HEK293 (cell line): Measurements from ENCODE around the gene MYH13.

Experiments used
- CTCF ChIA-PET: fragments of 350-600 bp; formaldehyde crosslinking; extraction: SDS; loops from one replicate; lab custom pipeline; 2021; ENCODE audit warnings: antibody characterized with exemption; lab: Yijun Ruan, JAX
- POLR2A ChIA-PET: fragments of 300-600 bp; formaldehyde crosslinking; extraction: SDS; loops from one replicate; lab custom pipeline; 2020; ENCODE audit warnings: antibody characterized with exemption, inconsistent platforms; lab: Yijun Ruan, JAX
- H3K27ac ChIP-seq: fragments of 200-500 bp; sonication (Bioruptor generic); 2 replicates; pipeline ENCODE4 v1.5.1; 2014; ENCODE audit warnings: low read depth, low read length, control low read depth, inconsistent platforms; ENCODE audit errors: extremely low read depth
- H3K36me3 ChIP-seq, 2 experiments: fragments of 200-500 bp in 1 of 2; sonication (Bioruptor generic) in 1 of 2; 1 replicate in 1 of 2; 2 replicates in 1 of 2; pipeline ENCODE4 v1.5.1; 2014 to 2017; ENCODE audit warnings: inconsistent platforms in 2 of 2, low read length in 2 of 2; ENCODE audit not compliant: control insufficient read depth in 2 of 2, insufficient read depth in 1 of 2
- H3K4me1 ChIP-seq: fragments of 200-500 bp; sonication (Bioruptor generic); 2 replicates; pipeline ENCODE4 v1.5.1; 2014; ENCODE audit warnings: mild to moderate bottlenecking, low read length, inconsistent platforms; ENCODE audit not compliant: control insufficient read depth, insufficient read depth
- H3K4me3 ChIP-seq: 2 replicates; pipeline ENCODE4 v1.5.1; 2011; ENCODE audit warnings: low read depth, mild to moderate bottlenecking, control low read depth, low read length, moderate library complexity
- H3K9me3 ChIP-seq: fragments of 200-500 bp; sonication (Bioruptor generic); 2 replicates; pipeline ENCODE4 v1.5.1; 2014; ENCODE audit warnings: low read depth, low read length, inconsistent platforms; ENCODE audit not compliant: control insufficient read depth, insufficient read depth
- OSR2 ChIP-seq: fragments of 450-650 bp; formaldehyde crosslinking; IDR thresholded peaks from 2 replicates; pipeline ENCODE4 v1.5.1; 2016; ENCODE audit warnings: missing biosample characterization, missing genetic modification characterization
- REPIN1 ChIP-seq: fragments of 450-650 bp; formaldehyde crosslinking; IDR thresholded peaks from 2 replicates; pipeline ENCODE4 v1.5.1; 2017; ENCODE audit warnings: missing biosample characterization, missing genetic modification characterization, low read depth
- SCRT1 ChIP-seq: fragments of 450-650 bp; formaldehyde crosslinking; IDR thresholded peaks from 2 replicates; pipeline ENCODE4 v1.5.1; 2016; ENCODE audit warnings: missing biosample characterization, missing genetic modification characterization, borderline replicate concordance
- SP2 ChIP-seq: fragments of 450-650 bp; formaldehyde crosslinking; IDR thresholded peaks from 2 replicates; pipeline ENCODE4 v1.5.1; 2016; ENCODE audit warnings: missing biosample characterization, missing genetic modification characterization
- TCF7L2 ChIP-seq: IDR thresholded peaks from 2 replicates; pipeline ENCODE4 v1.6.1; 2011; ENCODE audit warnings: low read depth, mild to moderate bottlenecking, inconsistent platforms, low read length, moderate library complexity, borderline replicate concordance
- ZBTB17 ChIP-seq: fragments of 450-650 bp; formaldehyde crosslinking; IDR thresholded peaks from 2 replicates; pipeline ENCODE4 v1.5.1; 2016; ENCODE audit warnings: missing biosample characterization, missing genetic modification characterization
- ZBTB48 ChIP-seq: fragments of 450-650 bp; formaldehyde crosslinking; IDR thresholded peaks from 2 replicates; pipeline ENCODE4 v1.5.1; 2016; ENCODE audit warnings: missing biosample characterization, missing genetic modification characterization
- ZNF121 ChIP-seq: fragments of 450-650 bp; formaldehyde crosslinking; IDR thresholded peaks from 2 replicates; pipeline ENCODE4 v1.5.1; 2016; ENCODE audit warnings: missing biosample characterization, missing genetic modification characterization
- ZNF530 ChIP-seq: fragments of 450-650 bp; formaldehyde crosslinking; IDR thresholded peaks from 2 replicates; pipeline ENCODE4 v1.5.1; 2016; ENCODE audit warnings: low read depth, missing biosample characterization, missing genetic modification characterization
- ZNF571 ChIP-seq: fragments of 450-650 bp; formaldehyde crosslinking; IDR thresholded peaks from 2 replicates; pipeline ENCODE4 v1.5.0; 2017; ENCODE audit warnings: missing biosample characterization, missing genetic modification characterization
- ZNF658 ChIP-seq: fragments of 450-650 bp; formaldehyde crosslinking; IDR thresholded peaks from 2 replicates; pipeline ENCODE4; 2016; ENCODE audit warnings: missing biosample characterization, missing genetic modification characterization
- ZNF660 ChIP-seq: fragments of 450-650 bp; IDR thresholded peaks from 2 replicates; pipeline ENCODE4 v1.5.1; 2018; ENCODE audit warnings: missing biosample characterization, mild to moderate bottlenecking, missing genetic modification characterization
- ZNF777 ChIP-seq: fragments of 450-650 bp; formaldehyde crosslinking; IDR thresholded peaks from 2 replicates; pipeline ENCODE4 v1.5.1; 2017; ENCODE audit warnings: missing biosample characterization, missing genetic modification characterization, borderline replicate concordance
- ZSCAN23 ChIP-seq: fragments of 450-650 bp; formaldehyde crosslinking; IDR thresholded peaks from 2 replicates; pipeline ENCODE4 v1.5.1; 2016; ENCODE audit warnings: missing biosample characterization, missing genetic modification characterization
- TF ChIP-seq, protein P1 (sequence below): fragments of 450-650 bp; formaldehyde crosslinking; IDR thresholded peaks from 2 replicates; pipeline ENCODE4 v1.5.1; 2016; ENCODE audit warnings: missing biosample characterization, missing genetic modification characterization
- TF ChIP-seq, protein P2 (sequence below): fragments of 450-650 bp; formaldehyde crosslinking; IDR thresholded peaks from 2 replicates; pipeline ENCODE4 v1.5.1; 2017; ENCODE audit warnings: missing biosample characterization, missing genetic modification characterization
- TF ChIP-seq, protein P3 (sequence below): fragments of 450-650 bp; formaldehyde crosslinking; conservative IDR thresholded peaks from 2 replicates; pipeline ENCODE4 v1.5.1; 2016; ENCODE audit warnings: low read depth, missing biosample characterization, missing genetic modification characterization
- TF ChIP-seq, protein P4 (sequence below): fragments of 450-650 bp; formaldehyde crosslinking; IDR thresholded peaks from 2 replicates; pipeline ENCODE4 v1.5.1; 2016; ENCODE audit warnings: missing biosample characterization, missing genetic modification characterization
- TF ChIP-seq, protein P5 (sequence below): fragments of 450-650 bp; formaldehyde crosslinking; IDR thresholded peaks from 2 replicates; pipeline ENCODE4 v1.5.1; 2016; ENCODE audit warnings: missing biosample characterization, missing genetic modification characterization
- TF ChIP-seq, protein P6 (sequence below): fragments of 450-650 bp; formaldehyde crosslinking; IDR thresholded peaks from 2 replicates; pipeline ENCODE4 v1.5.1; 2016; ENCODE audit warnings: missing biosample characterization, missing genetic modification characterization, low read depth
- TF ChIP-seq, protein P7 (sequence below): sonication (generic); formaldehyde crosslinking; IDR thresholded peaks from 2 replicates; pipeline ENCODE4 v1.8.1; 2022; ENCODE audit warnings: mild to moderate bottlenecking, moderate library complexity, missing genetic modification reagents

Gene MYH13

DNA sequence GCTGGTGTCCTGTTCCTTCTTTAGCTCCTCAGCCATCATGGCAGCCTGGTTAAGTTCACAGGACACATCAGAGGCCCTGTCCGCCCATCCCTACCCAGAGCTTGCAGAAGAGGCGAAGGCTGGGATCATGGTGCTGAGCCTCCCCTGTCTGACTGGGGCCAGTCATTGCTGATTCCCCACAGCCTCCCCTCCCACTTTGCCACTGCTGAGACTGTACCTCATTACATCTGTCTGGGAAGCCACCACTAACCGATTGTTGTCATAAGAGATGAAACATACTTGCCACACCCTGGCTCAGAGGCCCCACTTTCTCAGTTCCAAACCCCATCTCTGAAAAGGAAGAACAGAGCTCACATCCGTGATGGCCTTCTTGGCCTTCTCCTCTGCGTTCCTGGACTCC lies 66.2 kb downstream of the MYH13 start (continued):
- TF ChIP-seq, protein P1, sequence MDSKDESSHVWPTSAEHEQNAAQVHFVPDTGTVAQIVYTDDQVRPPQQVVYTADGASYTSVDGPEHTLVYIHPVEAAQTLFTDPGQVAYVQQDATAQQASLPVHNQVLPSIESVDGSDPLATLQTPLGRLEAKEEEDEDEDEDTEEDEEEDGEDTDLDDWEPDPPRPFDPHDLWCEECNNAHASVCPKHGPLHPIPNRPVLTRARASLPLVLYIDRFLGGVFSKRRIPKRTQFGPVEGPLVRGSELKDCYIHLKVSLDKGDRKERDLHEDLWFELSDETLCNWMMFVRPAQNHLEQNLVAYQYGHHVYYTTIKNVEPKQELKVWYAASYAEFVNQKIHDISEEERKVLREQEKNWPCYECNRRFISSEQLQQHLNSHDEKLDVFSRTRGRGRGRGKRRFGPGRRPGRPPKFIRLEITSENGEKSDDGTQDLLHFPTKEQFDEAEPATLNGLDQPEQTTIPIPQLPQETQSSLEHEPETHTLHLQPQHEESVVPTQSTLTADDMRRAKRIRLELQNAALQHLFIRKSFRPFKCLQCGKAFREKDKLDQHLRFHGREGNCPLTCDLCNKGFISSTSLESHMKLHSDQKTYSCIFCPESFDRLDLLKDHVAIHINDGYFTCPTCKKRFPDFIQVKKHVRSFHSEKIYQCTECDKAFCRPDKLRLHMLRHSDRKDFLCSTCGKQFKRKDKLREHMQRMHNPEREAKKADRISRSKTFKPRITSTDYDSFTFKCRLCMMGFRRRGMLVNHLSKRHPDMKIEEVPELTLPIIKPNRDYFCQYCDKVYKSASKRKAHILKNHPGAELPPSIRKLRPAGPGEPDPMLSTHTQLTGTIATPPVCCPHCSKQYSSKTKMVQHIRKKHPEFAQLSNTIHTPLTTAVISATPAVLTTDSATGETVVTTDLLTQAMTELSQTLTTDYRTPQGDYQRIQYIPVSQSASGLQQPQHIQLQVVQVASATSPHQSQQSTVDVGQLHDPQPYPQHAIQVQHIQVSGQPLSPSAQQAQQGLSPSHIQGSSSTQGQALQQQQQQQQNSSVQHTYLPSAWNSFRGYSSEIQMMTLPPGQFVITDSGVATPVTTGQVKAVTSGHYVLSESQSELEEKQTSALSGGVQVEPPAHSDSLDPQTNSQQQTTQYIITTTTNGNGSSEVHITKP (tag by site-specific recombination) = no peak
- no peak for TF ChIP-seq OSR2
- TF ChIP-seq, protein P2, sequence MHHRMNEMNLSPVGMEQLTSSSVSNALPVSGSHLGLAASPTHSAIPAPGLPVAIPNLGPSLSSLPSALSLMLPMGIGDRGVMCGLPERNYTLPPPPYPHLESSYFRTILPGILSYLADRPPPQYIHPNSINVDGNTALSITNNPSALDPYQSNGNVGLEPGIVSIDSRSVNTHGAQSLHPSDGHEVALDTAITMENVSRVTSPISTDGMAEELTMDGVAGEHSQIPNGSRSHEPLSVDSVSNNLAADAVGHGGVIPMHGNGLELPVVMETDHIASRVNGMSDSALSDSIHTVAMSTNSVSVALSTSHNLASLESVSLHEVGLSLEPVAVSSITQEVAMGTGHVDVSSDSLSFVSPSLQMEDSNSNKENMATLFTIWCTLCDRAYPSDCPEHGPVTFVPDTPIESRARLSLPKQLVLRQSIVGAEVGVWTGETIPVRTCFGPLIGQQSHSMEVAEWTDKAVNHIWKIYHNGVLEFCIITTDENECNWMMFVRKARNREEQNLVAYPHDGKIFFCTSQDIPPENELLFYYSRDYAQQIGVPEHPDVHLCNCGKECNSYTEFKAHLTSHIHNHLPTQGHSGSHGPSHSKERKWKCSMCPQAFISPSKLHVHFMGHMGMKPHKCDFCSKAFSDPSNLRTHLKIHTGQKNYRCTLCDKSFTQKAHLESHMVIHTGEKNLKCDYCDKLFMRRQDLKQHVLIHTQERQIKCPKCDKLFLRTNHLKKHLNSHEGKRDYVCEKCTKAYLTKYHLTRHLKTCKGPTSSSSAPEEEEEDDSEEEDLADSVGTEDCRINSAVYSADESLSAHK (tag by site-specific recombination) = no peak
- no peak for TF ChIP-seq ZNF777
- no peak for TF ChIP-seq ZNF660 (tag by site-specific recombination)
- no peak for TF ChIP-seq ZBTB17 (tag by site-specific recombination)
- TF ChIP-seq ZNF530 (tag by site-specific recombination) = no peak
- no peak for TF ChIP-seq ZNF571 (tag by site-specific recombination)
- TF ChIP-seq, protein P3, sequence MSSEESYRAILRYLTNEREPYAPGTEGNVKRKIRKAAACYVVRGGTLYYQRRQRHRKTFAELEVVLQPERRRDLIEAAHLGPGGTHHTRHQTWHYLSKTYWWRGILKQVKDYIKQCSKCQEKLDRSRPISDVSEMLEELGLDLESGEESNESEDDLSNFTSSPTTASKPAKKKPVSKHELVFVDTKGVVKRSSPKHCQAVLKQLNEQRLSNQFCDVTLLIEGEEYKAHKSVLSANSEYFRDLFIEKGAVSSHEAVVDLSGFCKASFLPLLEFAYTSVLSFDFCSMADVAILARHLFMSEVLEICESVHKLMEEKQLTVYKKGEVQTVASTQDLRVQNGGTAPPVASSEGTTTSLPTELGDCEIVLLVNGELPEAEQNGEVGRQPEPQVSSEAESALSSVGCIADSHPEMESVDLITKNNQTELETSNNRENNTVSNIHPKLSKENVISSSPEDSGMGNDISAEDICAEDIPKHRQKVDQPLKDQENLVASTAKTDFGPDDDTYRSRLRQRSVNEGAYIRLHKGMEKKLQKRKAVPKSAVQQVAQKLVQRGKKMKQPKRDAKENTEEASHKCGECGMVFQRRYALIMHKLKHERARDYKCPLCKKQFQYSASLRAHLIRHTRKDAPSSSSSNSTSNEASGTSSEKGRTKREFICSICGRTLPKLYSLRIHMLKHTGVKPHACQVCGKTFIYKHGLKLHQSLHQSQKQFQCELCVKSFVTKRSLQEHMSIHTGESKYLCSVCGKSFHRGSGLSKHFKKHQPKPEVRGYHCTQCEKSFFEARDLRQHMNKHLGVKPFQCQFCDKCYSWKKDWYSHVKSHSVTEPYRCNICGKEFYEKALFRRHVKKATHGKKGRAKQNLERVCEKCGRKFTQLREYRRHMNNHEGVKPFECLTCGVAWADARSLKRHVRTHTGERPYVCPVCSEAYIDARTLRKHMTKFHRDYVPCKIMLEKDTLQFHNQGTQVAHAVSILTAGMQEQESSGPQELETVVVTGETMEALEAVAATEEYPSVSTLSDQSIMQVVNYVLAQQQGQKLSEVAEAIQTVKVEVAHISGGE = no peak
- TF ChIP-seq, protein P4, sequence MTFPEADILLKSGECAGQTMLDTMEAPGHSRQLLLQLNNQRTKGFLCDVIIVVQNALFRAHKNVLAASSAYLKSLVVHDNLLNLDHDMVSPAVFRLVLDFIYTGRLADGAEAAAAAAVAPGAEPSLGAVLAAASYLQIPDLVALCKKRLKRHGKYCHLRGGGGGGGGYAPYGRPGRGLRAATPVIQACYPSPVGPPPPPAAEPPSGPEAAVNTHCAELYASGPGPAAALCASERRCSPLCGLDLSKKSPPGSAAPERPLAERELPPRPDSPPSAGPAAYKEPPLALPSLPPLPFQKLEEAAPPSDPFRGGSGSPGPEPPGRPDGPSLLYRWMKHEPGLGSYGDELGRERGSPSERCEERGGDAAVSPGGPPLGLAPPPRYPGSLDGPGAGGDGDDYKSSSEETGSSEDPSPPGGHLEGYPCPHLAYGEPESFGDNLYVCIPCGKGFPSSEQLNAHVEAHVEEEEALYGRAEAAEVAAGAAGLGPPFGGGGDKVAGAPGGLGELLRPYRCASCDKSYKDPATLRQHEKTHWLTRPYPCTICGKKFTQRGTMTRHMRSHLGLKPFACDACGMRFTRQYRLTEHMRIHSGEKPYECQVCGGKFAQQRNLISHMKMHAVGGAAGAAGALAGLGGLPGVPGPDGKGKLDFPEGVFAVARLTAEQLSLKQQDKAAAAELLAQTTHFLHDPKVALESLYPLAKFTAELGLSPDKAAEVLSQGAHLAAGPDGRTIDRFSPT = no peak
- TF ChIP-seq, protein P5, sequence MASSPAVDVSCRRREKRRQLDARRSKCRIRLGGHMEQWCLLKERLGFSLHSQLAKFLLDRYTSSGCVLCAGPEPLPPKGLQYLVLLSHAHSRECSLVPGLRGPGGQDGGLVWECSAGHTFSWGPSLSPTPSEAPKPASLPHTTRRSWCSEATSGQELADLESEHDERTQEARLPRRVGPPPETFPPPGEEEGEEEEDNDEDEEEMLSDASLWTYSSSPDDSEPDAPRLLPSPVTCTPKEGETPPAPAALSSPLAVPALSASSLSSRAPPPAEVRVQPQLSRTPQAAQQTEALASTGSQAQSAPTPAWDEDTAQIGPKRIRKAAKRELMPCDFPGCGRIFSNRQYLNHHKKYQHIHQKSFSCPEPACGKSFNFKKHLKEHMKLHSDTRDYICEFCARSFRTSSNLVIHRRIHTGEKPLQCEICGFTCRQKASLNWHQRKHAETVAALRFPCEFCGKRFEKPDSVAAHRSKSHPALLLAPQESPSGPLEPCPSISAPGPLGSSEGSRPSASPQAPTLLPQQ (tag by site-specific recombination) = no peak

DNA sequence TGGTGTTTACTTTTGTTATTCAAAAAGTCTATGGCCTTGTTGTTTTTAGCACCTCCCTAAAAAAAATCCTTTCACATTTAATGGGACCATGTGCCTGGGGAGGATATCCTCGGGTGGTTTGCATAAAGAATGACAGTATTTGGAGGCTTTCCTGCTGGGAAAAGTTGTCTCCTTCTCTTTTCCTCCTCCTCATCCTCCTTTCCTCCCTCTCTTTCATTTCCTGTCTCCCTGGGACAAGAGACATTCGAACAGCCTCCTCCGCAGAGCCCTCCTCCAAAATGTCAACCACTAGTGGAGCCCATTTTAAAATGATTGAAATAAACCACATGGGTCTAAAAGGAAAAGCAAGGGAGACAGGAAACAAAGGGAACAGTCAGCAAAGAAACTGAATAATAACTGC lies 67.4 kb downstream of the MYH13 start:
- Histone ChIP-seq H3K4me3 (no peak overlapping the region), H3K9me3 (no peaks in the 10 kb centered on the region), H3K27ac (no peak overlapping the region), H3K4me1 (no peaks in the 10 kb centered on the region), H3K36me3 (no peaks in the 10 kb centered on the region)
- ChIA-PET POLR2A (no interaction called here), CTCF (no interaction called here)
- no peak for TF ChIP-seq SCRT1 (tag by site-specific recombination)
- TF ChIP-seq ZNF121 (tag by site-specific recombination) = no peak
- TF ChIP-seq ZBTB48 = no peak
- no peak for TF ChIP-seq ZSCAN23 (tag by site-specific recombination)
- TF ChIP-seq ZNF658 (tag by site-specific recombination) = no peak
- no peak for TF ChIP-seq TCF7L2
- TF ChIP-seq, protein P6, sequence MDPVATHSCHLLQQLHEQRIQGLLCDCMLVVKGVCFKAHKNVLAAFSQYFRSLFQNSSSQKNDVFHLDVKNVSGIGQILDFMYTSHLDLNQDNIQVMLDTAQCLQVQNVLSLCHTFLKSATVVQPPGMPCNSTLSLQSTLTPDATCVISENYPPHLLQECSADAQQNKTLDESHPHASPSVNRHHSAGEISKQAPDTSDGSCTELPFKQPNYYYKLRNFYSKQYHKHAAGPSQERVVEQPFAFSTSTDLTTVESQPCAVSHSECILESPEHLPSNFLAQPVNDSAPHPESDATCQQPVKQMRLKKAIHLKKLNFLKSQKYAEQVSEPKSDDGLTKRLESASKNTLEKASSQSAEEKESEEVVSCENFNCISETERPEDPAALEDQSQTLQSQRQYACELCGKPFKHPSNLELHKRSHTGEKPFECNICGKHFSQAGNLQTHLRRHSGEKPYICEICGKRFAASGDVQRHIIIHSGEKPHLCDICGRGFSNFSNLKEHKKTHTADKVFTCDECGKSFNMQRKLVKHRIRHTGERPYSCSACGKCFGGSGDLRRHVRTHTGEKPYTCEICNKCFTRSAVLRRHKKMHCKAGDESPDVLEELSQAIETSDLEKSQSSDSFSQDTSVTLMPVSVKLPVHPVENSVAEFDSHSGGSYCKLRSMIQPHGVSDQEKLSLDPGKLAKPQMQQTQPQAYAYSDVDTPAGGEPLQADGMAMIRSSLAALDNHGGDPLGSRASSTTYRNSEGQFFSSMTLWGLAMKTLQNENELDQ (tag by site-specific recombination) = no peak
- TF ChIP-seq, protein P7, sequence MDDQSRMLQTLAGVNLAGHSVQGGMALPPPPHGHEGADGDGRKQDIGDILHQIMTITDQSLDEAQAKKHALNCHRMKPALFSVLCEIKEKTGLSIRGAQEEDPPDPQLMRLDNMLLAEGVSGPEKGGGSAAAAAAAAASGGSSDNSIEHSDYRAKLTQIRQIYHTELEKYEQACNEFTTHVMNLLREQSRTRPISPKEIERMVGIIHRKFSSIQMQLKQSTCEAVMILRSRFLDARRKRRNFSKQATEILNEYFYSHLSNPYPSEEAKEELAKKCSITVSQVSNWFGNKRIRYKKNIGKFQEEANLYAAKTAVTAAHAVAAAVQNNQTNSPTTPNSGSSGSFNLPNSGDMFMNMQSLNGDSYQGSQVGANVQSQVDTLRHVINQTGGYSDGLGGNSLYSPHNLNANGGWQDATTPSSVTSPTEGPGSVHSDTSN (CRISPR knock-in tag) = no peak
- TF ChIP-seq REPIN1 = no peak
- TF ChIP-seq SP2 (tag by site-specific recombination) = no peak
